HG02852 (cell line): ENCODE measurements around the gene C4orf50.

Experiments
- ATAC-seq: cut with Tn5 transposase; IDR thresholded peaks from one replicate; pipeline ENCODE4 v1.9.1; 2021; ENCODE audit warnings: mild to moderate bottlenecking, moderate library complexity; ENCODE audit not compliant: unreplicated experiment

Gene C4orf50

DNA sequence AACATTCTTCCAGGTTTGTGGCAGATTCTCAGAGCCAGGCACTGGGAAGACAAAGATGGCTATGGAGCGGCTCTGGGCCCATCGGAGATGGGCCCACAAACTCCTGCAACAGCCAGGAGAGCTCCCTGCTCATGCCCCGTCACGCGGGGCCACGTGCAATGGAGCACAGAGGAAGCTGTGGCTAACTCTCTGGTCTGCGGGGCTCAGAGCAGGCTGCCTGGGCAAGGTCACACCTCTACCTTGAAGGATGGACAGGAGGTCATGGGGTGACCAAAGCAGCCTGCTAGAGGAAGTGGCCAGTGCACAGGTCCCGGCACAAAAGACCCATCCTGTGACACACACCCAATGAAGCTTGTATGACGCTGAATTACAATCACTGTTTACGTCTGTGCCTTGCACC is 45.2 kb downstream of the C4orf50 start:
- ATAC-seq = no peak

DNA sequence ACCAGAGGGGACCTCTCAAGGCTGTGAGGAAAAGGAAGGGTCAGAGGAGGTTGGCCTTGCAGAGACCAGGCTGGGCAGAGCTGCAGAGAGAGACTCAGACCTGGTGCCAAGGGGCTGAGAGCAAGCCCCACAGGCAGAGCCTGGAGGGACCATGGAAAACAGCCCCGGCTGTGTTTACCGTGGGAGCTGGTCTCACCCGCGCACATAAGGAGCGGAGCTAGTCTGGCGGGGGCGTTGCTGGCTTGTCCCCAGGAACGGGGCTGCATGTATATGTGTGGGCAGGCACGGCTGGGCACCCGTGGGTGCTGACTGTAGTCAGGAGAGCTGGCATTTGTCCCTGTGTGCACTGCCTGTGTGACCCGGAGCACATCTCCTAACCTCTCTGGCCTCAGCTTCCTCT is 45.7 kb downstream of the C4orf50 start:
- ATAC-seq = no peak

DNA sequence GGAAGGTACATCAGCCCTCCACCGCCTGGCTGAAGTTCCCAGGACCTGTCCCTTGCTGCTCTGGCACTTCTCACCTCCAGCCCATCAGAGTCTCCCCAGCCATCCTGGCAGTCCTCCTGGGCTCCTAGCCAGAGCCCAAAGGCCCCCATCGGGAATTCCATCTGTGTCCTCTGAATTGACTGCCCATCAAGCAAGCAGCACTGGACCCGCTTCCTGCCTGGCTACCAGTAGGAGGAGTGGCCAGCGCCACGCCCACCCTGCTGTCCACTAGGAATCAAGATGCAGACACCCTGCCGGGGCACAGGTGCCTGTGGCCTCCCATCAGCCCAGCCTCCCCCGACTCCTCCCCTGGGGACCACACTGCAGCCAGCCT is 47.2 kb downstream of the C4orf50 start:
- no peak for ATAC-seq

DNA sequence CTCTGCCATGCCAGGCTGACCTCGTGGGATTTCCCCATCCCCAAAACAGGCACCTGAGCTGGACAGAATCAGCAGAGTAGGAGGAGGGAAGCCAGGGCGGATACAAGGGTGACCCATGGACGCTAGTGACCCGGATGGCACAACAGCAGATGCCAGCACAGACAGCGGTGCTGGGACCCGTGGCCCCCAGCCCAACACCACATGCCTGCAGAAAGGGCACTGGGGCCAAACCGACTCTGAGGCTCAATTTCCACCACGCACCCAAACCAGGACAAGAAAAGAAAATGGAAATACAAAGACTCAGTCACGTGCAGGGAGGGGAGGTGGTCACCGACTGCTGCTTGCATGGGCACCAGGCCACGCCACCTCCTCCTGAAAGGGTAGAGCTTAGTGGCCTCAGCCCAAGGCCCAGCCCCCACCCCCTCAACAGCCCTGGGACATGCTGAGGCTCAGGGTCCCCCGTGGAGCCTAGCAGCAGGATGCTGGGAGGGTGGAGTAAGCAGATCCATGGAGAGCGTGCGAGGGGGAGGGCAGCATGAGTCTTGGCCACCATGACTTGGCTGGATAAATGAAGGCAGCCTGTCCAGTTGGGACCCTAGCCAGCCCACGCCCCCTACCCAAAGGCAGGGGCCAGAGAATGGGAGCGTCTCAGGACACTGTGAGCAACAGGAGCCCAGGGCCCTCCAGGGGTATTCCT is 47.7 kb downstream of the C4orf50 start:
- ATAC-seq = no peak

DNA sequence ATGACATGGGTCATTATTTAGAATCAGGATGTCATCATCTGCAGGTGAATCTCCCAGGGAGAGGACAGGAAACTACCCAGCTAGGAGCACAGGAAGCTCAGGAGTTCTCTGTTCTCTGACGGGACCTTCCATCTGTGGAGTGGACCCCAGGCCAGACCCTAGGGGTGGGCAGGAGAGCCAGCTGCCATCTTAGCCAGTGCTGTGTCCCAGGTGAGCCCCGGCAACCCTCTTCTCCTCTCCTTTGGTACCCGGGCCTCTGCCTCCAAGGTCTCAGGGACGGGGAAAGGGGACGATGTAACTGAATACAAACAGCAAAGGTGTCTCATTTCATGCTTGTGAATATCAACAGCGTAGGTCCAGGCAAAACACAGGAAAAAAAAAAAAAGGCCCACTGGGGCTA is 48.5 kb downstream of the C4orf50 start:
- ATAC-seq = no peak

DNA sequence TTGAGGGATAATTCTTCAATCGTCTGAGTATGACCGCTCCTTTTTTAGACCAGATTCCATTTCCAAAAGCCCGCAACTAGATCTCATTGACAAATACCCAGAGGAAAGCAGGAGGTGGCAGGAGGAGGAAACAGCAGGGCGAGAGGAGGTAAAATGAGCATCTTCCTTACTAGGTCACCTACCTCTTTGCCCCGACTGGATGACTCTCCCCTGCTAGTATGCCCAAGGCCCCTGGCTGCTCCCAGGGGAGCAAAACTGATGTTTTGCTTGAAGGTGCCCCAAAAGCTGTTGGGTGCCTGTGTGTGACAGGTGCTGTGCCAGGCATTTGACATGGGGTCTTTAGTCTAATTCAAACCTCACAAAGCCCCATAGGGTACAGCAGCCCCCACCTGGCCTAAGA is 48.9 kb downstream of the C4orf50 start:
- no peak for ATAC-seq

DNA sequence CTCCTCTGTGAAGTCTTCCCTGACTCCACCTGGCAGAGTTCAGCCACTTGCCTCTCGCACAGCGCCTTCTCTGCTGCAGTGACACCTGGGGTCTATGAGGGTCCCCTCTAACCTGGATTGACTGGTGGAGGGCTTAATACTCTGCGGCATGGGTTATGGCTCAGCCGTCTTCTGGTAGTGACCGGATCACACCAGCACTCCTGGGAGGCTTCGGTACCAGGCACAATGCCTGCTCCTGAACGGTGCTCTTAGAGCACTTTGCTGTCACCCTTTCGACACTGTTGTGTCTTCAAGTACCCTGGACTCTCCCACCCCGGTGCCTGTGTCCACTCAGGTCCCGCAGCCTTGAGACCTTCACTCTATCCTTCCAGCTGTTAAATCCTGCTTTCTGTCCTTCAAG is 50.0 kb downstream of the C4orf50 start:
- ATAC-seq = no peak

DNA sequence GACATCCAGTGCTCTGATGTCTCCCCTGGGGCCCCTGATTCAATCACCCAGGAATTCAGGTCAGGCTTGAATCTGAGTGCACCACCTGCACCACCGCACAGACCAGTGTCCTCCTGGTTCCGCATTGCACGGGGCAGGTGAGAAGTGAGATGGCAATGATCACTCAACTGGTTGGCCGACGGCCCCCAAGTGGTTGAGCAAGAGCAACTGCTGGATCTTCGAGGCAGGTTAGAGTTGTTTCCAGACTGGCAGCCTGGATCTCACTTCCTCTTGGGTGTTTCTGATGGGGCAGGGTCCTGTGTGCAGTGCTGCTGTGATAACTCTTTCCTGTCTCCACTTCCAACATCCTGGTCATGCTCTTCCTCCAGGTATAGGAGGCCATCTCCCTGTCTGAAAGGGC is 50.4 kb downstream of the C4orf50 start:
- ATAC-seq = no peak

DNA sequence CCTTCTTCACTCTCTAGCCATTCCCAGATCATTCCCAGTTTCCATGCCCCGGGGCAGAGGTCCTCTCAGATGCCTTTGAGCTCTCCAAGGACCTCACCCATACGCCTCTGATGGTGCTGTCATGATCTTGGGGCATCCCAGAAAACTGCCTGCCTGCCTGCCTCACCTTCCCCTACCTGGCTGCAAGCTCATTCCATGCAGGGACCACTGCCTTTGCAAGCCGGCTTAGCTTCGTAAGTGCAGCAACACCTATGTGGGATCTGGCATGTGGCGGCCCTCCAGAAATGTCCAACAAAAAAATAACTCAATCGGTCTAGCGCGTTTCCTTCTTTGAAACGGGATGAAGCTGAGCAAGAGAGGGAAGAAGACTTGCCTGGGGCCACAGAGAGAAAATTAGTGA is 53.0 kb downstream of the C4orf50 start:
- ATAC-seq = no peak

DNA sequence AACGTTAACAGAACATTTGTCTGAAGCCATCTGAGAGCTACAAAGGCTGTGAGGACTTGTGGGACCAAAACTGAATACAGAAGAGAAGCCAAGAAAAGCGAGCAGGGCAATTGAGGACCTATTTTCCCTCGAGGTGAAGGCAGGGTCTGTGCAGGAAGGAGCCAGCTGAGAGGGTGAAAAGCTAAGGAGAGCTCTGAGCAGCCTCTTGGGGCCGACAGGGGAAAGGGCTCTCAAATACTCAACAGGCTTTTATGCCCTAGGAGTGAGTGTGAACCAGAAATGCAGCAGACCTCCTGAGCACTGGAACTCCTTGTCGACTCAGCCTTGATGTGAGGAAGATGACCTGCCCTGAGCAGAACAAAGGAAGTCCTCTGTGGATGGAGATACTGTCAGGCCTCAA is 54.2 kb downstream of the C4orf50 start:
- ATAC-seq = no peak

DNA sequence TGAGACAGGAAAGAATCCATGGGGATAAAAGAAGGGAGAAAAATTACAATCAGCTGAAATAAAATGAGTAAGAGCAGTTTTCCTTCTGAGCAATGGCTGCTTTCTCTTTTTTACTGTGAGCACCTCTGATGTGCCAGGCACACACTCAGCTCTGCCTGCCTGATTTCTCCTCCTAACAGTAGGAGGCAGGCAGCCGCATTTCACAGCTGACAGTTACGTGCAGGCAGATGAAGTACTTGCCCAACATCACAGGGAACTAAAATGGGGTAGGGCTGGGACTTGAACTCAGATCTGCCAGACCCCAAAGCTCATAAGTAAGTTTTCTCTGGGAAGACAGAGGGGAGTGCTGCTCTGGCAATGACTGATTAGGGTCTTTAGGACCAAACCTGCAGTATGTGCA is 54.6 kb downstream of the C4orf50 start:
- no peak for ATAC-seq

DNA sequence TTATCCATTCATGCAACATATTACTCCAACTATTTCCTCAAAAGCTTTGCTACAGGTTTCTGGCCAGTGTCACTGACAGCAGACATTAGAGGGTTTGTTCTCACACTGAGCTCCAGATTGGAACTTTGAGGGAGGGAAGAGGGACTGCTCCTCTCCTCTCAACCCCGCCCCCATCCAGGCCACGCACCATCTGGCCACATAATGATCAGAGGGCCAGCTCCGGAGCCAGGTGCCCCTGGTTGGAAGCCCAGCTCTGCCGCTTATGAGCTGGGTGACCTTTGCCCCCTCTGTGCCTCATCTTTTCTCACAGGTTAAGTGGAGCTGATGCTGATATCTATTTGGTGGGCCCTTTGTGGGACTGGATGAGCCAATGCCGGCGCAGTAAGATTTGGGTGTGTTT is 55.8 kb downstream of the C4orf50 start:
- ATAC-seq = no peak

DNA sequence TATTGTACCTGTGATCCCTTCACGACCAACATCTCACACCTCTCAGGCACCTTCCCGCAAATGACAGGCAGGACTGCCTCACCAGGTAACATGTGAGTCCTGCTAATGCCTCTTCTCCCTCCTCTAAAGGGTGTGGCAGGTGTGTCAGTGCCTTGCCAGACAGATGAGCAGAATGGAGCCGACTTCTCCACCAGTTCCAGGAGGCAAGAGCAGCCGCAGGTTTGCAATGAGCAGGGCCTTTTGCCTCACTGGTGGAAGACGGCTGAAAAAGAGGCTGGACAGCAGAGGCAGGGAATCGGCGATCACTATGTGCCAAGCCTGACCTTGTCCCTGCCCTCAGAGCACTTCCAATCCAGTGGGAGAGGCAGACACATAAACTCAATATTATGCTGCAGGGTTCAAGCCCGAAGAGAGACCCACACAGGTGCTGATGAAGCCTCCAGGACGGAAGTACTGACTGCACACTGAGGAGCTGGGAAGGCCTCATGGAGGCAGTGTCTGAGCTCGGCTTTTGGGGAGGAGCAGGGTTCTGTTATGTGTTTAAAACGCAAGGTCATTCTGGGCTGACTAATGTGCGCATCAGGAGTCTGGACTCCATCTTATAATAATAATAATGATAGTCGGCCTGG is 57.9 kb downstream of the C4orf50 start:
- ATAC-seq = no peak

DNA sequence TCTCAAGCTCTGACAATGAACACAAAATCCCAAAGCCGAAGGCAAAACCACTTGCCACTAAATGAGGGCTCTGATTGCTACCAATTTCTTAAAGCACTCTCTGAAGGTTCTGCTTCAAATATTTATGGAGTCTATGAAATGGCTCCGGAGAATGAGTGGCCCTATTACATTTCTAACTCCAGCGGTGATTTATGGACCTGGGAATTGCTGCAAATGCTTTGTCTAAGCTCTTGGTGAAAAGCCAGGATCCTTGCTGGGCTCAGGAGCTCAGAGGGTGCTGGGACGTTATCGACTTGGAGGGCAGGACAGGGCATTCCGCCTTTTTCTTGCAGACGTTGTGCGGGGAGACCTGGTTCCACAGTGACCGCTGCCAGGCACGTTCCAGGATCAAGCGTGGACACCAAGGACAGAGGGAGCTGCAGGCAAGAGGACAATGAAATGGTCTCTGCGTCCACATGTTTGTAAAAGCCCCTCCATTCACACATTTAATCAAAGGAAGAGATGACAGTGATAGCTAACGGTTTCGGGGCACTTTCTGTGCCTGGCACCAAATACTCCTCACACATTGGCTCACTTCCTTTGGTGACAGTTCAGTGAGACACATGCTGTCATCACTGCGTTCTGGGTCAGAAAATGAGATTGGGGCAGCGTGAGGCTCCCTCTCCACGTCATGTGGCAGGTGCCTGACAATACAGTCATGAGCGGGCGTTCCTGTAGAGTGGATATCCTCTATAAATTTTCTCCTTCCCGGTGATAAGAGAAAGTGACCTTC is 58.8 kb downstream of the C4orf50 start:
- ATAC-seq = no peak

DNA sequence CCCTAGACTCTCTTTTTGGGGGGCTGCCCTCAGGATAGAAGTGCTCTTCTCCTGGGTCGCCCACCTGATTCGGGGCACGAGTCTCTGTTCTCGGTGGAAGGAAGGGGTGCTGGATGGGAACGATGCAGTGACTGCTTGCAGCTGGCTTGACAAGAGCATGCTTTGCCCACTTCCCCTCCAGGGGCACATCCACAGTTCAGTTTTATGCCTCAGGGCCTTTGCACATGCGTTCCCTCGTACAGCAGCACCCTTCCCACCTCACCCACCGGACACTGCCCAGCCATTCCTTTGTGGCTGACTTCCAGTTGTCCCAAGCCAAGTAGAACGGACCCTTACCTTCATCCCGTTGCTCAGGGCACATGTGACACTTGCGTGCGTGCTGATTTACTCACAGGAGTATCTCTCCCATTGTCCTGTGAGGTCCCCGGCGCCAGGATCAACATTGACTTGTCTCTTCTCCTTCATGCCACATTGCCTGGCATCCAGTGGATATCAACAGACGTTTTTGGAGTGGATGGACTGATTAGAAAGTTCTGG is 60.0 kb downstream of the C4orf50 start:
- ATAC-seq = no peak

DNA sequence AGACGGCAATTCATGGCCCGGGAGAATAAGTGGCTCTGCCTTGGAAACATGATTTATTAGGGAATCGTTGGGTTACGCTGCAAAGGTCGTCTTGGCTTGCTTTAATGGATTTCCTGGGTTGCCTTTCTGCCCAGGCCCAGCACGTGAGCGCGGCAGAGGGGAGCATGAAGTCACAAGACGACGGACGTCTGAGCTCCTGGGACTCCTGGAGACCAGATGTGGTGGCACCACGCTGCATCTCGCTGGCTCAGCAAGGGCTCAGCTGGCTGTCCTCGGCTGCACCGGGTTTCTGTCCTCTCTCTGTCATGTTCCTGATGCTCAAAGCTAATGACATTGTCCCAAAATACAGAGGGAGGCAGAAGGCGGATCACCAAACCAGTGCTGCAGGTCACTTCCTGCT is 61.2 kb downstream of the C4orf50 start:
- ATAC-seq = no peak

DNA sequence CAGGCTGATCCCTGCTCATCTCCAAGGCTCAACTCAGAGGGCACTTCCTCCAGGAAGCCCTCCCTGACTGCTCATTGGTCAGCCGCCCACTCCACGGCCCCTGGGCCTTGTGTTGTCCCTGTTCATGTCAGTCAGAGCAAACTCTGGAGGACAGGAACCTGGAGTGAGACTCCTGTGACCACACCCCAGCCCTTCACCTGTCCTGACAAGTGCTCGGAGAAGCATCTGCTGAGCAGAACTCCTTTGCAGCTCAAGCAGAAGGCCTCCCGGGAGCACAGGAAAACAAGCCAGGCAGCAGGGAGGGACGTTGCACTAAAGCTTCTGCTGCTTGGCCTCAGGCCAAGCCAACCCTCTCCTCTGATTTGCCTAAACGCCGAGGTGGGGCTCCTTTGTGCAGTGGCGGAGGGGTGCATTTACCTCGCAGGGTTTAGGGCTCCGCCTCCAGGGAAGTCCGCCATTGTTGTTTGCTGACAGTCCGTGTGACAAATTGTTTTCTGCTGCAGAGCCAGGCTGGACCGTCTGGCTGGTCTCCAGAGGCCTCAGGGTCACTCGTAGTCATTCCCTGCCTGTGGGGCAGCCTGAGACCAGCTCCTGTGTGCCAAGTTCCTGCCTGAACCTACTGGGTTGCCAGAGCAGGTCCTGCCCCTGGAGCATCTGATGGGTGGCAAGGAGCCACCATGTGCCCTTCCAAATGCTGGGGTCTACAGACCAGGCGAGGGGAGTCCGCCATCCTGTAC is 61.8 kb downstream of the C4orf50 start:
- peak; percentile 33 for ATAC-seq

DNA sequence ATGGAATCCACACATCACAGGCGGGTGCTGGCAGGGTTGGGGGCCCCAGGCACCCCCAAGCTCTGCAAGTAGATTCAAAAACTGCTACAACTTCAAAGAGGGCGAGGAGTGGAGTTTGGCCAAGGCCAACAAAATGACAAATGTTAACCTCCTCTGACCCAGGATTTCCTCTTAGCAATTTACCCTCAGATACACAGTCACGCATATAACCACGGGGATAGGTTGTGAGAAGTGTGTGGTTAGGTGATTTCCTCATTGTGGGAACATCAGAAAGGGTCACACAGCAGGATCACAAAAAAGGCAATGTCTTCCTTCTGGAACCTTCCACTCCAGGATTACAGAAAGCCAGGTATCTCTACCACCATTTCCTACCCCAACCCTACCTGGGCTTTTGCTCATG is 62.4 kb downstream of the C4orf50 start:
- ATAC-seq = peak; percentile 50

DNA sequence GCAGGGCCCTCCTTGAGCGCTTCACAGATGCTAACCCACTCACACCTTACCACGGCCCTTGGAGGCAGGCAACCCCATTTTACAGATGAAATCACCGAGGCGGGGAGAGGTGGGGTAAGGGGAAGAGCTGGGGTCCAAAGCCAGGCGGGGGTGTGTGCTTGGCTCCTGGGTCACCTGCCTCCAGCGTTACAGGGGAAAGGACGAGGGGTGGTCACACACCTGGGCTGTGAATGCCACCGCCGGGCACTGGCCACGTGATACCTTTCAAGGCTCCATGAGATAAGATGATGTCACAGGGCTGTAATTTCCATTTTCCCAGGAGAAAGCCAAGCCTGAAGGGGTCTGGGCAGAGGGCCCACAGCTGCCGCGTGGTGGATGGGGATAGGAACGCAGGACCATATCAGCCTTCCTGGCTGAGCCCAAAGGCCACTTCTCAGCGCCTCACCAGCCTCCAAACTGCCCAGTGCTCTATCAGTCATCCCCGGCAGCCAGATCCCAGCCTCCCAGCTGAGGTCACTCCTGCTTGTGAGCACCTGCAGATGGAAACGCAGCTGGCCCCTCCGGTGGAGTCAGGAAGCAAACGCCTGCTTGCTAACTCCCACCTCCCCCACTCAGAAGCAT is 62.9 kb downstream of the C4orf50 start:
- peak; percentile 15 for ATAC-seq

DNA sequence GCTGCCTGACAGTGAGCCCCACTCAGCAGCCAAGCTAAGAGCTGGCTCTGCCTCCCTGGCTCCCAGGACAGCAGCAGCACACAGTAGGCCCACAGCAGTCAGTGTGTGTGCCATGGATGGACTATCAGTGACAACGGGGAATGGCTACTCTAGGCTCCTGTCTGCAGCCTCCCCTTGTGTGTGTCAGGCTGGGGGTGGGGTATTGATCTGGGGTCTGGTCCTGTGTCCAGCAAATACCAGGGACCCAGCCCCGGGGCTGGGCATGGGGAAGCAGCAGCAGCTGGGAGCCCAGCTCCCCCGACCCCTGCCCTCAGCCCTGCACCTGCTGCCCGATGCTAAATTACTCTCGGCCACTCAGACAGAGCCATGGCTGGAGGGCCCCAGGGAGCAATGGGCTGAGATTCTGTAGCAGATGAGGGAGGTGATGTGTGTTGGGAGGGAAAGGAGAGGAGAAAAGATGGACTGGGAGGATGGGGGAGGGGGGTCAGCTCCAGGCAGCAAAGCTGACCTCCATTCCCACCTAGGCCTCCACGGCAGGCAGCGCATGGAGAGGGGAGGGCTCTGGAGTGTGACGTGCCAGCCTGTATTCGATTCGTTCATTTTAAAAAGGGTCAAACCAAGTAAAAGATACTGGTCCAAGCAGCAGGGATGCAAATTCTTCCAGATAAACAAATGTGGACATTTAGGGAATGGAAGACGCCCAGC is 64.0 kb downstream of the C4orf50 start:
- no peak for ATAC-seq
